ENCODE data around the gene DIS3L2. TPM values are rescaled to one million over a fixed set of nuclear protein-coding genes. Genes with fewer than 3 reads are reported as not detected.
A peak's percentile ranks its signal among the peaks of the same experiment; 100 is the strongest.

DIS3L2 gene, protein sequence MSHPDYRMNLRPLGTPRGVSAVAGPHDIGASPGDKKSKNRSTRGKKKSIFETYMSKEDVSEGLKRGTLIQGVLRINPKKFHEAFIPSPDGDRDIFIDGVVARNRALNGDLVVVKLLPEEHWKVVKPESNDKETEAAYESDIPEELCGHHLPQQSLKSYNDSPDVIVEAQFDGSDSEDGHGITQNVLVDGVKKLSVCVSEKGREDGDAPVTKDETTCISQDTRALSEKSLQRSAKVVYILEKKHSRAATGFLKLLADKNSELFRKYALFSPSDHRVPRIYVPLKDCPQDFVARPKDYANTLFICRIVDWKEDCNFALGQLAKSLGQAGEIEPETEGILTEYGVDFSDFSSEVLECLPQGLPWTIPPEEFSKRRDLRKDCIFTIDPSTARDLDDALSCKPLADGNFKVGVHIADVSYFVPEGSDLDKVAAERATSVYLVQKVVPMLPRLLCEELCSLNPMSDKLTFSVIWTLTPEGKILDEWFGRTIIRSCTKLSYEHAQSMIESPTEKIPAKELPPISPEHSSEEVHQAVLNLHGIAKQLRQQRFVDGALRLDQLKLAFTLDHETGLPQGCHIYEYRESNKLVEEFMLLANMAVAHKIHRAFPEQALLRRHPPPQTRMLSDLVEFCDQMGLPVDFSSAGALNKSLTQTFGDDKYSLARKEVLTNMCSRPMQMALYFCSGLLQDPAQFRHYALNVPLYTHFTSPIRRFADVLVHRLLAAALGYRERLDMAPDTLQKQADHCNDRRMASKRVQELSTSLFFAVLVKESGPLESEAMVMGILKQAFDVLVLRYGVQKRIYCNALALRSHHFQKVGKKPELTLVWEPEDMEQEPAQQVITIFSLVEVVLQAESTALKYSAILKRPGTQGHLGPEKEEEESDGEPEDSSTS
- 10 to 100 TPM; 14.8 to 20.8 (median 17.2) TPM for total RNA-seq
- polyA plus RNA-seq = 10 to 100 TPM; 10.7 to 16.4 (median 12.4) TPM
- long read RNA-seq, donor 1, partial matches to known transcripts = 5 of 8 reads
- long read RNA-seq, donor 1, other reads (novel, unspliced or antisense) = 2 of 8 reads
- long read RNA-seq, donor 2, partial matches to known transcripts = 6 of 14 reads
- long read RNA-seq, donor 2, other reads (novel, unspliced or antisense) = 7 of 14 reads

- no peak for TF ChIP-seq CTCF (IDR thresholded peaks at IDR 0.05)
- no peaks in the 10 kb centered on the region for H3K27me3 ChIP-seq (ENCODE audit: insufficient read depth in 3 of 3, low read length in 2 of 3)
- peak within 1 kb of the TSS; percentile 99 for H3K4me3 ChIP-seq
- H3K27ac ChIP-seq = peak within 1 kb of the TSS; percentile 96
- peak; percentile 86 to 92 for DNase-seq
- peak; percentile 98 to 100 (median 99) for ATAC-seq
- intact Hi-C loops (cut with DNase I) = no loop called here
- no peaks in the 10 kb centered on the region for H3K9me3 ChIP-seq
- H3K36me3 ChIP-seq (ENCODE audit: insufficient read depth in 1 of 2, low read depth in 1 of 2) = no peaks in the 10 kb centered on the region
- 0 to 1% (median 0%) methylated on average over 59 to 83 of the region's 83 CpGs for WGBS, 3 donors
- no peaks in the 10 kb centered on the region for H3K4me1 ChIP-seq
These were observed at the start of gene DIS3L2 for GRCh38 chr2:231961349-231962166. Gene DIS3L2 (plus strand): TSS chr2:231961713. CDS start chr2:232014928, 53,215 bp downstream.

DNA sequence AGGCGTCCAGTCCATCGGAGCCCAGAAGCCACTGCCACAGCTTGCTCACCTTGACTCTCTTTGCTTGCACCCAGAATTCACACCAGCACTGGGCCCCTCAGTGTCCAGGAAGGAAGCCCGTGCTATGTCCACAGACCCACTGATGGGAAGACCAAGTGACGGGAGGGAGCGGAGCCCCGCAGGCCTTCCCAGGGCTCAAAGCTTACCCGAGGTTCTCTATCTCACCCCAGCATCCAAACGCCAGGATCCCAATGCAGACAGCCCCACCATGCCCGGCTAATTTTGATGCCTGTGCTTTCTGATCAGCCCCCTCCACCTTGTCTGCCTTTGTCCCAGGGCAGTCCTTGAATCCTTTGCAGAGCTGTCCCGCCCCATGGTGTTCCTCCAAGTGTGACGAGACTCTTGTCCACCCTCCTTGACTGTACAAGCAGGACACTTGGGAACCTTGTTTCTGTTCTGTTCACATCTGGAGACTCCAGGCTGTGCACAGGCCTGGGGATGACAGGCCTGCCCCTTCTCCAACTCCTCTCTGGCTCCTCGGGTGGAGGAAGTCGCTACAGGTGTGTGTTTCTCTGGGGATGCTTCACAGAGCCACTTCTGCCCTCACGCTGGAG lies 47.3 kb upstream of the DIS3L2 start:
- Histone ChIP-seq H3K36me3 (ENCODE audit: insufficient read depth in 1 of 2, low read depth in 1 of 2) (no peaks in the 10 kb centered on the region), H3K4me3 (no peak overlapping the region), H3K27me3 (ENCODE audit: insufficient read depth in 3 of 3, low read length in 2 of 3) (peaks cover 0 to 7% (median 5%) of the 10 kb centered on the region in 3 donors), H3K27ac (no peak overlapping the region), H3K4me1 (no peaks in the 10 kb centered on the region), H3K9me3 (no peaks in the 10 kb centered on the region)
- TF ChIP-seq CTCF (IDR thresholded peaks at IDR 0.05) = no peak
- no peak for ATAC-seq
- DNase-seq = peak in 1 of 2 donors; percentile 13
- 92 to 96% (median 94%) methylated on average over 14 of the region's 14 CpGs for WGBS, 3 donors
- intact Hi-C loops (cut with DNase I) = no loop called here

DNA sequence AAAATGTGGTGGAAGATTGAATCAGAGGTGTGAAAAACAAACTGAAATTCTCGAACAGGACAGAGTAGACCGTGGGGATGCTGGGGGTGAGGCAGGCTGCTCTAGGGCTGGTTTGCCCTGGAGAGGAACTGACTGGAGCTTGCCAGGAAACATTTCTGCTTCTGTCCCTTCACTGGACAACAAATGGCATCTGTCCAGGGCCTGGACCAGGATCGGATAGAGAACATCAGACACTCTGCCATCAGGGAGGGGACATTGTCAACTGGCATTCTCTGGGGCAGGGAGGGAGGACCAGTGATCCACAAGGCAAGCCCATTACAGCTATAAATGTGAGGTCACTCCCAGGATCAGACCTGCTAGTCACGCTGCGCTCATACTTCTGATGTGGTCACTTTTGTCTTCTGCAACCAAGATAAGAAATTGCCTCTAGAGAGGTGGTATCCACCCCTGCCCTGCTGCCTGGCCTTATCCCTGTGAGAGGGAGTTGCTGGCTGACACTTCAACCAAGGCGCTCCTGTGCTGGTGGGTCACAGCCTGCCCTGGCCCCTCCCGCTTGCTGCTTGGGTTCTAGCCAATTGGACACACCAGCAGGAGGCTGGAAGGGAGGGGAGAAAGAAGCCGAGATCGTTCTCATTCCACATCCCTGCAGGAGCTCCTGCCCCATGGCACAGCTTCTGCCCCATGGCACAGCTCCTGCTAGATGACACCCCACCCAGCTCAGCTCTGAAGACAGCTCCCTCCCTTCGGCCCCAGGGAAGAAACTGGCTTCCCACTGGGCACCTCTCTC lies 44.0 kb upstream of the DIS3L2 start:
- Histone ChIP-seq H3K9me3 (no peaks in the 10 kb centered on the region), H3K27ac (no peak overlapping the region), H3K4me1 (no peaks in the 10 kb centered on the region), H3K27me3 (ENCODE audit: insufficient read depth in 3 of 3, low read length in 2 of 3) (peaks cover 0 to 20% (median 6%) of the 10 kb centered on the region in 3 donors), H3K4me3 (no peak overlapping the region), H3K36me3 (ENCODE audit: insufficient read depth in 1 of 2, low read depth in 1 of 2) (no peaks in the 10 kb centered on the region)
- TF ChIP-seq CTCF (IDR thresholded peaks at IDR 0.05) = no peak
- intact Hi-C loops (cut with DNase I) = no loop called here
- 10 to 13% (median 12%) methylated on average over 10 of the region's 10 CpGs for WGBS, 3 donors
- ATAC-seq (peak in 1 of 4 donors; percentile 30), DNase-seq (no peak)
